MM.1S (cell line): ENCODE data around the gene CLDN6.

Source experiments
- DNase-seq: peaks from one replicate; pipeline ENCODE4 v3.0.0-alpha.2; 2015
- H2AFZ ChIP-seq: fragments of 300-600 bp; sonication (generic); 2 replicates; pipeline ENCODE4 v1.6.0; 2016; ENCODE audit warnings: antibody characterized with exemption, low read length
- H3F3A ChIP-seq: fragments of 300-600 bp; sonication (generic); 2 replicates; pipeline ENCODE4 v1.6.1; 2016; ENCODE audit warnings: mild to moderate bottlenecking, antibody characterized with exemption, low read length, moderate library complexity, mixed read lengths; ENCODE audit not compliant: insufficient read depth
- H3K27ac ChIP-seq: fragments of 300-600 bp; sonication (generic); 2 replicates; pipeline ENCODE4 v1.5.1; 2016; ENCODE audit warnings: mild to moderate bottlenecking, low read length
- H3K27me3 ChIP-seq: fragments of 300-600 bp; sonication (generic); replicated peaks from 2 replicates; pipeline ENCODE4 v1.6.0; 2016; ENCODE audit warnings: low read length; ENCODE audit not compliant: insufficient read depth
- H3K36me3 ChIP-seq: fragments of 300-600 bp; sonication (generic); replicated peaks from 2 replicates; pipeline ENCODE4 v1.6.1; 2016; ENCODE audit warnings: mild to moderate bottlenecking, low read length, mixed read lengths; ENCODE audit not compliant: insufficient read depth
- H3K4me1 ChIP-seq: fragments of 300-600 bp; sonication (generic); 2 replicates; pipeline ENCODE4 v1.6.1; 2016; ENCODE audit warnings: low read length, mixed read lengths
- H3K4me2 ChIP-seq: fragments of 300-600 bp; sonication (generic); 2 replicates; pipeline ENCODE4 v1.6.0; 2016; ENCODE audit warnings: low read depth, low read length
- H3K4me3 ChIP-seq: fragments of 300-600 bp; sonication (generic); 2 replicates; pipeline ENCODE4 v1.5.1; 2016; ENCODE audit warnings: low read length, mixed read lengths
- H3K79me2 ChIP-seq: fragments of 300-600 bp; sonication (generic); 2 replicates; pipeline ENCODE4 v1.6.1; 2016; ENCODE audit warnings: mixed run types, low read length, mixed read lengths
- H3K9ac ChIP-seq: fragments of 300-600 bp; sonication (generic); 2 replicates; pipeline ENCODE4 v1.6.1; 2016; ENCODE audit warnings: low read length, mixed read lengths
- H3K9me2 ChIP-seq: fragments of 300-600 bp; sonication (generic); replicated peaks from 2 replicates; pipeline ENCODE4 v1.6.1; 2016; ENCODE audit warnings: mild to moderate bottlenecking, low read length, mixed read lengths; ENCODE audit not compliant: insufficient read depth
- H3K9me3 ChIP-seq: fragments of 300-600 bp; sonication (generic); replicated peaks from 2 replicates; pipeline ENCODE4 v1.6.1; 2016; ENCODE audit warnings: mild to moderate bottlenecking, low read length, mixed read lengths; ENCODE audit not compliant: insufficient read depth
- H4K20me1 ChIP-seq: fragments of 300-600 bp; sonication (generic); 2 replicates; pipeline ENCODE4 v1.6.1; 2016; ENCODE audit warnings: mild to moderate bottlenecking, low read length, moderate library complexity, mixed read lengths; ENCODE audit not compliant: insufficient read depth
- EZH2 ChIP-seq: fragments of 300-600 bp; sonication (generic); optimal IDR thresholded peaks from 2 replicates; pipeline ENCODE3; 2017; ENCODE audit warnings: low read depth, mild to moderate bottlenecking, antibody characterized with exemption, low read length, mixed read lengths
- EZH2phosphoT487 ChIP-seq: fragments of 300-600 bp; sonication (generic); IDR thresholded peaks from 2 replicates; pipeline ENCODE4 v1.6.1; 2018; ENCODE audit warnings: antibody characterized with exemption, low read length
- TF ChIP-seq, protein P1 (sequence below): fragments of 300-600 bp; sonication (generic); IDR thresholded peaks from 2 replicates; pipeline ENCODE4 v1.5.1; 2016; ENCODE audit warnings: antibody characterized with exemption, low read length, mixed read lengths

Gene CLDN6

DNA sequence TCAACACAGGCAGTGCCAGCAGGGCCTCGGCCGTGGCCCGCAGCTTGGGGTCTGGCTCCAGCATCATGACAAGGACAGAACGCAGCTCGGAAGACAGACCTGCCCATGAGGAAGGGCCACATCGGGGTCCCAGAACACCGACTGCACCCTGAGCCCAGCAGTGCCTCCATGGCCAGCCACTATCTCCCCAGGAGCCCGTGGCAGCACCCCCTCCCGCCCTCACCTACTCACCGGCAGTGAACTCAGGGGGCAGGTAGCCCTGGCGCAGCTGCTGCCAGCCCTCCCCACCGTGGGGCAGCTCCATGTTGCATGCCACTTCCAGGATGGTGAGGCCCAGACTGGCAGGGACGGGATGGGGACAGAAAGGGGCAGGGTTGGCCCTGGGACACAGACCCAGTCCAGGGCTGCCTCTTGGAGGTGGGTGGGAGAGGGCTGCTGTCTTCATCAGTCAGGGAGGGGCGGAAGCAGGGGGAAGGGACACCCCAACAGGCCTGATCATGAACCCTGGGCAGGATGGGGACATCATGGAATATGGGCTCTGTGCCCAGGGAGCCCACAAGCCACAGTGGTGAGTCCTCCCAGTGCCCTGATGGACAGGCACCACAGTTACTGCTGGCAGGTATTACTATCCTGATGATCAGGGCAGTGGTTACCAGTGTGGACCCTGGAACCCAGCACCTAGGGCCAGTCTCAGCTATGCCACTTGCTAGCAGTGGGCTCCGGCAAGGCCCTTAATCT is 43.5 kb downstream of the CLDN6 start:
- TF ChIP-seq EZH2phosphoT487 (no peak), EZH2 (no peak)
- TF ChIP-seq, protein P1, sequence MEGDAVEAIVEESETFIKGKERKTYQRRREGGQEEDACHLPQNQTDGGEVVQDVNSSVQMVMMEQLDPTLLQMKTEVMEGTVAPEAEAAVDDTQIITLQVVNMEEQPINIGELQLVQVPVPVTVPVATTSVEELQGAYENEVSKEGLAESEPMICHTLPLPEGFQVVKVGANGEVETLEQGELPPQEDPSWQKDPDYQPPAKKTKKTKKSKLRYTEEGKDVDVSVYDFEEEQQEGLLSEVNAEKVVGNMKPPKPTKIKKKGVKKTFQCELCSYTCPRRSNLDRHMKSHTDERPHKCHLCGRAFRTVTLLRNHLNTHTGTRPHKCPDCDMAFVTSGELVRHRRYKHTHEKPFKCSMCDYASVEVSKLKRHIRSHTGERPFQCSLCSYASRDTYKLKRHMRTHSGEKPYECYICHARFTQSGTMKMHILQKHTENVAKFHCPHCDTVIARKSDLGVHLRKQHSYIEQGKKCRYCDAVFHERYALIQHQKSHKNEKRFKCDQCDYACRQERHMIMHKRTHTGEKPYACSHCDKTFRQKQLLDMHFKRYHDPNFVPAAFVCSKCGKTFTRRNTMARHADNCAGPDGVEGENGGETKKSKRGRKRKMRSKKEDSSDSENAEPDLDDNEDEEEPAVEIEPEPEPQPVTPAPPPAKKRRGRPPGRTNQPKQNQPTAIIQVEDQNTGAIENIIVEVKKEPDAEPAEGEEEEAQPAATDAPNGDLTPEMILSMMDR = no peak
- DNase-seq = no peak
- Histone ChIP-seq H3K27ac (no peak overlapping the region), H3K4me2 (no peak overlapping the region), H3K79me2 (peaks cover 52% of the 10 kb centered on the region), H3K9ac (no peak overlapping the region), H3K9me2 (no peaks in the 10 kb centered on the region), H3K27me3 (no peaks in the 10 kb centered on the region), H3K36me3 (no peaks in the 10 kb centered on the region; the same call in 1 of the 2 replicates), H3K9me3 (no peaks in the 10 kb centered on the region), H3F3A (peaks cover 19% of the 10 kb centered on the region), H3K4me1 (no peaks in the 10 kb centered on the region), H4K20me1 (no peaks in the 10 kb centered on the region), H2AFZ (no peak overlapping the region), H3K4me3 (no peak overlapping the region)

DNA sequence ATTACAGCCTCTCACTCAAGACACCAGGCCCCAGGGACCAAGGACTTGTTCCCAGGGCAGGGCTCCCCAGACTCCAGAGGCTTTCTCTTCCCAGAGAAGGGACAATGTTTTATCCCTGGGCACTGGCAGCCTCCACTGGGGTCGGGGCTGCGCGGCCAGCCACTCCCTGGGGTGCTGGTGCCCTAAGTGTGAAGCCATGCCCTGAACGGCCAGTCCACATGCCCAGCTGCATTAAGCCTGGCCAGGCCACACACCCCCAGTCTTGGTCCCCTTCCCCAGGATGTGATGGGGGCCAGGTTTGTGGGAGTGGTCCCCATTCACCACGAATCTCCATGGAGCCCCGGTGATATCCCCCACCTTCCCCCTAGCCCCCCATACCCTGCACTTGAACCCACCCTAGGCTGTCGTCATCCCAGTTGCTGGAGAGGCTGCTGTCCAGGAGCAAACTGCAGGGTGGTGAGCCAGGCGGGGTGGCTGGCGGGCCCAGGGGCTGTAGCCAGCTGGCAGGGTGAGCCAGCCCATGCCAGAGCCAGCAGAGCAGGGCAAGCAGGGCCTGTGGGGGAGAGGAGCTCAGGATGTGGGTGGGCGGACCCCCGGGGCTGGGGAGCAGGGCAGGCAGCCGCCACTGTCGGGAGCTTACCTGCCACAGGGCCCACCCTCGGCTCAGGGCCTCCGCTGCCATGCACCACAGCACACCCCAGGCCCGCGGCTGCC is 44.2 kb downstream of the CLDN6 start:
- Histone ChIP-seq H3K36me3 (no peaks in the 10 kb centered on the region; the same call in 1 of the 2 replicates), H3K79me2 (peaks cover 45% of the 10 kb centered on the region), H2AFZ (no peak overlapping the region), H3K4me2 (no peak overlapping the region), H3K9me3 (no peaks in the 10 kb centered on the region), H3K27me3 (no peaks in the 10 kb centered on the region), H3K9ac (no peak overlapping the region), H3F3A (peaks cover 19% of the 10 kb centered on the region), H3K9me2 (no peaks in the 10 kb centered on the region), H4K20me1 (no peaks in the 10 kb centered on the region), H3K4me3 (no peak overlapping the region), H3K4me1 (no peaks in the 10 kb centered on the region), H3K27ac (no peak overlapping the region)
- no peak for DNase-seq
- TF ChIP-seq, protein P1 = no peak
- no peak for TF ChIP-seq EZH2phosphoT487

DNA sequence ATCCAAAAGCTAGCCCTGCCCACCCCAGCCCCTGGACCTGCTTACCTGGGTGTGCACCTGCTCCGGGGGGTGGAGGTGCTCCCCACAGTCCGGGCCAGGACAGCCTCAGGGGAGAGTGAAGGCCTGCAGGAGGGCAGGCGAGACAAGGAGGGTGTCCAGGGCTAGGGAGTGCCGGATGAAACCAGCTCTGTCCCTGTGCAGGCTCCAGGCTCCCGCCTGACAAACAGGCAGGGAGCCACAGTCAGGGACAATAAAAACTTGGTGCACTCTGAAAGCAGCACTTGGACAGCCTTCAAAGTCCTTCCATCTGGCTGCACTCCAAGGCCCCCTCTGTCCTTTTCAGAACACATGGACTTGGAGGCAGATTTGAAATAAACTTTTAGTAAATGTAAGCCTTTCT is 44.9 kb downstream of the CLDN6 start:
- no peaks in the 10 kb centered on the region for H3K9me3 ChIP-seq
- H4K20me1 ChIP-seq = no peaks in the 10 kb centered on the region
- DNase-seq = no peak
- no peak overlapping the region for H3K4me2 ChIP-seq
- no peaks in the 10 kb centered on the region; the same call in 1 of the 2 replicates for H3K36me3 ChIP-seq
- no peaks in the 10 kb centered on the region for H3K9me2 ChIP-seq
- TF ChIP-seq EZH2phosphoT487 (no peak), EZH2 (no peak)
- TF ChIP-seq, protein P1 = no peak
- no peak overlapping the region for H2AFZ ChIP-seq
- peaks cover 19% of the 10 kb centered on the region for H3F3A ChIP-seq
- H3K4me1 ChIP-seq = peaks cover 6% of the 10 kb centered on the region
- H3K27ac ChIP-seq = no peak overlapping the region
- H3K27me3 ChIP-seq = no peaks in the 10 kb centered on the region
- peaks cover 41% of the 10 kb centered on the region for H3K79me2 ChIP-seq
- no peak overlapping the region for H3K9ac ChIP-seq
- no peak overlapping the region for H3K4me3 ChIP-seq
